ENCODE data around the gene GSC. TPM values are rescaled to one million over a fixed set of nuclear protein-coding genes. Genes with fewer than 3 reads are reported as not detected.

Gene GSC
- total RNA-seq, 1 donor from 2014 or later = not detected

- Mint-ChIP-seq H3K27me3 (ENCODE audit: unreplicated experiment) (no peaks in the 10 kb centered on the region), H3K4me1 (ENCODE audit: low read depth, unreplicated experiment) (no peaks in the 10 kb centered on the region), H3K9me3 (ENCODE audit: unreplicated experiment) (peaks cover 1% of the 10 kb centered on the region), H3K4me3 (ENCODE audit: unreplicated experiment) (no peak overlapping the region), H3K27ac (ENCODE audit: unreplicated experiment) (no peak overlapping the region), H3K36me3 (ENCODE audit: unreplicated experiment) (no peaks in the 10 kb centered on the region)
- no peak for TF ChIP-seq CTCF (IDR thresholded peaks at IDR 0.05; ENCODE audit: partially characterized antibody, unreplicated experiment)
- no peak for DNase-seq
Observed at GRCh38 chr14:94797887-94798286, 28.0 kb upstream of the GSC start.

GRCh38 chr14:94796278-94796677 is 26.4 kb upstream of the GSC start:
- H3K4me1 Mint-ChIP-seq (ENCODE audit: low read depth, unreplicated experiment) = no peaks in the 10 kb centered on the region
- no peak for TF ChIP-seq CTCF (IDR thresholded peaks at IDR 0.05; ENCODE audit: partially characterized antibody, unreplicated experiment)
- no peaks in the 10 kb centered on the region for H3K36me3 Mint-ChIP-seq (ENCODE audit: unreplicated experiment)
- H3K27ac Mint-ChIP-seq (ENCODE audit: unreplicated experiment) = no peak overlapping the region
- H3K27me3 Mint-ChIP-seq (ENCODE audit: unreplicated experiment) = no peaks in the 10 kb centered on the region
- peaks cover 1% of the 10 kb centered on the region for H3K9me3 Mint-ChIP-seq (ENCODE audit: unreplicated experiment)
- DNase-seq = no peak
- H3K4me3 Mint-ChIP-seq (ENCODE audit: unreplicated experiment) = no peak overlapping the region

GRCh38 chr14:94795372-94795771 is 25.5 kb upstream of the GSC start:
- TF ChIP-seq CTCF (IDR thresholded peaks at IDR 0.05; ENCODE audit: partially characterized antibody, unreplicated experiment) = no peak
- Mint-ChIP-seq H3K27me3 (ENCODE audit: unreplicated experiment) (no peaks in the 10 kb centered on the region), H3K36me3 (ENCODE audit: unreplicated experiment) (no peaks in the 10 kb centered on the region), H3K9me3 (ENCODE audit: unreplicated experiment) (peaks cover 1% of the 10 kb centered on the region), H3K4me1 (ENCODE audit: low read depth, unreplicated experiment) (no peaks in the 10 kb centered on the region), H3K4me3 (ENCODE audit: unreplicated experiment) (no peak overlapping the region), H3K27ac (ENCODE audit: unreplicated experiment) (no peak overlapping the region)
- DNase-seq = no peak

- Mint-ChIP-seq H3K27me3 (ENCODE audit: unreplicated experiment) (no peaks in the 10 kb centered on the region), H3K36me3 (ENCODE audit: unreplicated experiment) (no peaks in the 10 kb centered on the region), H3K4me3 (ENCODE audit: unreplicated experiment) (no peak overlapping the region), H3K9me3 (ENCODE audit: unreplicated experiment) (peaks cover 1% of the 10 kb centered on the region), H3K4me1 (ENCODE audit: low read depth, unreplicated experiment) (no peaks in the 10 kb centered on the region), H3K27ac (ENCODE audit: unreplicated experiment) (no peak overlapping the region)
- TF ChIP-seq CTCF (IDR thresholded peaks at IDR 0.05; ENCODE audit: partially characterized antibody, unreplicated experiment) = no peak
- DNase-seq = no peak
Observed at GRCh38 chr14:94793901-94794300, 24.0 kb upstream of the GSC start.

GRCh38 chr14:94787655-94788054 is 17.7 kb upstream of the GSC start:
- Mint-ChIP-seq H3K36me3 (ENCODE audit: unreplicated experiment) (no peaks in the 10 kb centered on the region), H3K27ac (ENCODE audit: unreplicated experiment) (no peak overlapping the region), H3K9me3 (ENCODE audit: unreplicated experiment) (peaks cover 4% of the 10 kb centered on the region), H3K4me1 (ENCODE audit: low read depth, unreplicated experiment) (no peaks in the 10 kb centered on the region), H3K4me3 (ENCODE audit: unreplicated experiment) (no peak overlapping the region), H3K27me3 (ENCODE audit: unreplicated experiment) (peaks cover 2% of the 10 kb centered on the region)
- TF ChIP-seq CTCF (IDR thresholded peaks at IDR 0.05; ENCODE audit: partially characterized antibody, unreplicated experiment) = no peak
- DNase-seq = no peak

Measured in glutamatergic neuron (in vitro differentiated cells).